ENCODE measurements around the gene CTSA. TPM values are rescaled to one million over a fixed set of nuclear protein-coding genes. Genes with fewer than 3 reads are reported as not detected.
"Not testable (repeated sequence)": the region's sequence is repeated elsewhere in the genome, so short reads cannot be mapped to it uniquely, and the experiment has no call there.

The CTSA gene
- total and polyA plus RNA-seq, 2 of the 4 experiments (the other 2 are of a cell fraction) = 19.0 to 312 TPM

DNA sequence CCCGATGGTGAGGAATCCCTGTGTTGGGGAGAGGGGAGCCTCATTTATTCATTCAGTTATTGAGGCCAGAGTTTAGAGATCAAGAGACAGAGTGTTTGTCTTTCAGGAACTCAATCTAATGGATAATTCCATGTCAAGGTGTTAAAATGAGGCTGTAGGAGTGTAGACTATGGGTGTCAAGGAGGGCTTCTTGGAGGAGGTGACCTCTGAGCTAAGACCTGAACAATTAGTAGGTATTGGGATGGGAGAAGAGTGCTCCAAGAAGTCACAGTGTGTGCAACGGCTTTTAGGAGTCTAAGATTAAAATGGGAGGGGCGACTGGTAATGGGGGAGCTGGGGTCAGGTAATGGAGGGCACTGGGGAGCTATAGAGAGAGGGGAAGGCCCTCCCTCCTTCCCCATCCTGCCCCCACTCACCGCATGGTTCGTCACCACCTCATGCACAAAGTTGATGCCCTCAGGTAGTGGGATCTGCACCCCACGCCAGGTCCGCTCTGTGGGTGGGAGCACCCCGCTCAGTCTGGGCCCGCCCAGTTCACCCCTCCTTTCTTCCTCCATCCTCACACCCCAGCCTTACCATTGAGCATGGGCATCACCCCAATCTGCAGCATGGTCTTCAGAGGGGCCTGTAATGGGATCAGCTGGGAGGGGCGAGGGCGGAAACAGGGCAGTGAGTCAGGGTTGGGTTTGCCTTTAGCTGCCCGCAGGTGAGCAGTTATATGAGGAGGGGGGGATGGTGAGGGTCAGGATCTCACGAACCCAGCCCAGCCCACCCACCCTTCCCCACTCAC, 8.1 kb downstream of the CTSA start:
- ATAC-seq (ENCODE audit: low read depth) (no peak), DNase-seq (no peak)
- intact Hi-C loops (cut with micrococcal nuclease) (no loop called here), in situ Hi-C loops (cut with MboI; ENCODE audit: low sequenced_read_pairs) (no loop called here), dilution Hi-C loops (cut with HindIII; ENCODE audit: low sequenced_read_pairs, unreplicated experiment) (no loop called here)
- no peaks in the 10 kb centered on the region for H4K20me1 ChIP-seq (ENCODE audit: insufficient read depth, low read length)
- ChIA-PET CTCF (no interaction called here), POLR2A (ENCODE audit: unreplicated experiment) (interaction anchor here (1.0 kb wide), 1 partner anchor 9 kb away, joined by 5 read pairs; no protein-coding TSS in a partner anchor)
- no peak overlapping the region for H3K56ac ChIP-seq (ENCODE audit: extremely low read depth, insufficient read depth, low read length)
- WGBS, 2 experiments (ENCODE audit: extremely low coverage in 2 of 2, insufficient read length in 1 of 2) = no CpG with 5 or more reads among the region's 13 CpGs
- BruUV-seq (replicated peaks) = TSS peak; percentile 39
- no peak overlapping the region for H2BK20ac ChIP-seq (ENCODE audit: low read depth, low read length)
- no peak overlapping the region for H2BK5ac ChIP-seq (ENCODE audit: low read depth, low read length, poor library complexity, severe bottlenecking)
- no peak overlapping the region for H3K9ac ChIP-seq (ENCODE audit: low read depth, low read length)
- H3K4me3 ChIP-seq (ENCODE audit: insufficient read depth, low read depth, low read length) = no peak overlapping the region
- H3K18ac ChIP-seq (ENCODE audit: low read depth, low read length) = no peak overlapping the region
- H3K27me3 ChIP-seq (ENCODE audit: control insufficient read depth, insufficient read depth, low read length) = no peaks in the 10 kb centered on the region
- peaks cover 0 to 14% of the 10 kb centered on the region in 2 experiments; a peak in 1 of 4 replicates for H3K79me1 ChIP-seq (ENCODE audit: low read depth in 1 of 2, low read length in 2 of 2)
- H4K5ac ChIP-seq (ENCODE audit: low read depth, low read length) = no peak overlapping the region
- no peaks in the 10 kb centered on the region for H3K9me1 ChIP-seq (ENCODE audit: insufficient read depth, low read length)
- H2AK5ac ChIP-seq (ENCODE audit: low read depth, low read length) = no peak overlapping the region
- H4K91ac ChIP-seq (ENCODE audit: insufficient read depth, low read depth, low read length) = no peak overlapping the region
- H3K4me2 ChIP-seq (ENCODE audit: low read depth, low read length) = no peak overlapping the region
- no peak overlapping the region for H3K27ac ChIP-seq (ENCODE audit: insufficient read depth, low read length)
- H3K14ac ChIP-seq (replicated peaks; ENCODE audit: low read depth, low read length) = no peak overlapping the region
- no peaks in the 10 kb centered on the region for H3K9me3 ChIP-seq (ENCODE audit: control insufficient read depth, insufficient read depth, low read length)
- H3K23ac ChIP-seq (ENCODE audit: low read depth, low read length) = no peak overlapping the region
- H4K8ac ChIP-seq (ENCODE audit: low read depth in 2 of 2, low read length in 2 of 2) = no peak overlapping the region
- H2AK9ac ChIP-seq (replicated peaks; ENCODE audit: low read depth, low read length, poor library complexity) = peak overlapping the region; percentile 48
- H2AFZ ChIP-seq (replicated peaks; ENCODE audit: low read length, poor library complexity) = no peak overlapping the region
- no peak overlapping the region for H2BK120ac ChIP-seq (ENCODE audit: low read depth, low read length)
- no peak overlapping the region for H2BK15ac ChIP-seq (ENCODE audit: low read depth, low read length)
- H3K4me1 ChIP-seq (ENCODE audit: control insufficient read depth, insufficient read depth, low read length) = no peaks in the 10 kb centered on the region
- H3K36me3 ChIP-seq (ENCODE audit: control insufficient read depth, insufficient read depth, low read length) = peaks cover 54% of the 10 kb centered on the region
- H3K4ac ChIP-seq (ENCODE audit: low read depth, low read length) = no peak overlapping the region
- no peak for TF ChIP-seq BHLHE40 (IDR thresholded peaks at IDR 0.05; ENCODE audit: low read depth, low read length)

DNA sequence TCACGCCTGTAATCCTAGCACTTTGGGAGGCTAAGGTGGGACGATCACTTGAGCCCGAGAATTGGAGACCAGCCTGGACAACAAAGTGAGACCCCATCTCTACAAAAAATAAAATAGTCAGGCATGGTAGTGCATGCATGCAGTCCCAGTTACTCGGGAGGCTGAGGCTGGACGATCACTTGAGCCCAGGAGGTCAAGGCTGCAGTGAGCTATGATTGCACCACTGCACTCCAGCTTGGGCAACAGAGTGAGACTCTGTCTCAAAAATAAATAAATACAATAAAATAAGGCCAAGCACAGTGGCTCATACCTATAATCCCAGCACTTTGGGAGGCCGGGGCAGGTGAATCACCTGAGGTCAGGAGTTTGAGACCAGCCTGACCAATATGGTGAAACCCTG, 10.2 kb downstream of the CTSA start:
- H3K27me3 ChIP-seq (ENCODE audit: control insufficient read depth, insufficient read depth, low read length); H3K4ac ChIP-seq (ENCODE audit: low read depth, low read length); H2BK120ac ChIP-seq (ENCODE audit: low read depth, low read length); H3K56ac ChIP-seq (ENCODE audit: extremely low read depth, insufficient read depth, low read length); H4K5ac ChIP-seq (ENCODE audit: low read depth, low read length); H4K91ac ChIP-seq (ENCODE audit: insufficient read depth, low read depth, low read length); H3K4me2 ChIP-seq (ENCODE audit: low read depth, low read length); H4K8ac ChIP-seq (ENCODE audit: low read depth in 2 of 2, low read length in 2 of 2); DNase-seq; H3K4me3 ChIP-seq (ENCODE audit: insufficient read depth, low read depth, low read length); H3K18ac ChIP-seq (ENCODE audit: low read depth, low read length); H2AK9ac ChIP-seq (replicated peaks; ENCODE audit: low read depth, low read length, poor library complexity); H3K14ac ChIP-seq (replicated peaks; ENCODE audit: low read depth, low read length); H3K9me3 ChIP-seq (ENCODE audit: control insufficient read depth, insufficient read depth, low read length); H4K20me1 ChIP-seq (ENCODE audit: insufficient read depth, low read length); H2AFZ ChIP-seq (replicated peaks; ENCODE audit: low read length, poor library complexity); H3K27ac ChIP-seq (ENCODE audit: insufficient read depth, low read length); CTCF ChIA-PET; H2BK5ac ChIP-seq (ENCODE audit: low read depth, low read length, poor library complexity, severe bottlenecking); H2AK5ac ChIP-seq (ENCODE audit: low read depth, low read length); H2BK15ac ChIP-seq (ENCODE audit: low read depth, low read length); intact Hi-C loops (cut with micrococcal nuclease); H3K9ac ChIP-seq (ENCODE audit: low read depth, low read length); H3K23ac ChIP-seq (ENCODE audit: low read depth, low read length); H3K79me1 ChIP-seq (ENCODE audit: low read depth in 1 of 2, low read length in 2 of 2); H2BK20ac ChIP-seq (ENCODE audit: low read depth, low read length); ATAC-seq (ENCODE audit: low read depth); dilution Hi-C loops (cut with HindIII; ENCODE audit: low sequenced_read_pairs, unreplicated experiment); H3K4me1 ChIP-seq (ENCODE audit: control insufficient read depth, insufficient read depth, low read length); BruUV-seq (replicated peaks): not testable (repeated sequence)
- in situ Hi-C loops (cut with MboI; ENCODE audit: low sequenced_read_pairs) = loop anchor here (25.0 kb wide), 1 partner anchor 564 kb away; the partner anchor contains the start of gene SDC4
- peaks cover 12% of the 10 kb centered on the region for H3K9me1 ChIP-seq (ENCODE audit: insufficient read depth, low read length)
- no CpG with 5 or more reads among the region's 6 CpGs for WGBS, 2 experiments (ENCODE audit: extremely low coverage in 2 of 2, insufficient read length in 1 of 2)
- POLR2A ChIA-PET (ENCODE audit: unreplicated experiment) = interaction anchor here (0.7 kb wide), 1 partner anchor 12 kb away, joined by 10 read pairs; no protein-coding TSS in a partner anchor
- peaks cover 53% of the 10 kb centered on the region for H3K36me3 ChIP-seq (ENCODE audit: control insufficient read depth, insufficient read depth, low read length)
